GM23338 (cell line): ENCODE data around the gene NKD1. TPM values are rescaled to one million over a fixed set of nuclear protein-coding genes. Genes with fewer than 3 reads are reported as not detected.

ENCODE experiments used
- ATAC-seq: fragments of 200-7000 bp; cut with Tn5 transposase; 3 replicates; pipeline ENCODE4 v1.9.1; 2020
- DNase-seq: peaks from one replicate; pipeline ENCODE4 v3.0.0-alpha.2; 2015; ENCODE audit warnings: low spot score
- H2AFZ ChIP-seq: fragments of 200-600 bp; sonication (generic); 2 replicates; pipeline ENCODE4 v1.8.0; 2016; ENCODE audit warnings: antibody characterized with exemption, mild to moderate bottlenecking, moderate library complexity
- H3F3A ChIP-seq: fragments of 200-600 bp; sonication (generic); replicated peaks from 2 replicates; pipeline ENCODE4 v1.8.0; 2017; ENCODE audit warnings: antibody characterized with exemption, mixed run types, low read depth
- H3K27ac ChIP-seq: fragments of 200-600 bp; sonication (generic); 2 replicates; pipeline ENCODE4 v1.6.1; 2016; ENCODE audit warnings: low read depth
- H3K27me3 ChIP-seq: fragments of 200-600 bp; sonication (generic); 2 replicates; pipeline ENCODE4 v1.8.0; 2016; ENCODE audit warnings: mild to moderate bottlenecking, mixed run types, moderate library complexity; ENCODE audit not compliant: insufficient read depth
- H3K36me3 ChIP-seq: fragments of 200-600 bp; sonication (generic); 2 replicates; pipeline ENCODE4 v1.8.0; 2016; ENCODE audit warnings: mild to moderate bottlenecking; ENCODE audit not compliant: insufficient read depth
- H3K4me1 ChIP-seq: fragments of 200-600 bp; sonication (generic); 2 replicates; pipeline ENCODE4 v1.8.0; 2016; ENCODE audit warnings: mild to moderate bottlenecking, moderate library complexity; ENCODE audit not compliant: insufficient read depth
- H3K4me2 ChIP-seq: fragments of 200-600 bp; sonication (generic); 2 replicates; pipeline ENCODE4 v1.7.1; 2017; ENCODE audit warnings: mixed run types
- H3K4me3 ChIP-seq: fragments of 200-600 bp; sonication (generic); 2 replicates; pipeline ENCODE4 v1.6.1; 2016; ENCODE audit warnings: mixed run types
- H3K79me2 ChIP-seq: fragments of 200-600 bp; sonication (generic); replicated peaks from 2 replicates; pipeline ENCODE4 v1.8.0; 2017; ENCODE audit warnings: mild to moderate bottlenecking; ENCODE audit not compliant: insufficient read depth
- H3K9me2 ChIP-seq: fragments of 200-600 bp; sonication (generic); 2 replicates; pipeline ENCODE4 v1.8.0; 2017; ENCODE audit not compliant: insufficient read depth
- H4K20me1 ChIP-seq: fragments of 200-600 bp; sonication (generic); replicated peaks from 2 replicates; pipeline ENCODE4 v1.8.0; 2017; ENCODE audit warnings: mild to moderate bottlenecking; ENCODE audit not compliant: insufficient read depth
- H3K27ac Mint-ChIP-seq: 2 replicates; pipeline ENCODE4 v1.8.0; 2020; ENCODE audit warnings: inconsistent platforms, mild to moderate bottlenecking, moderate library complexity, mixed read lengths
- H3K27me3 Mint-ChIP-seq: 3 replicates; pipeline ENCODE4 v1.8.0; 2022; ENCODE audit warnings: low read depth, mild to moderate bottlenecking, moderate library complexity, mixed read lengths, inconsistent platforms; ENCODE audit not compliant: insufficient read depth, poor library complexity
- H3K36me3 Mint-ChIP-seq: 3 replicates; pipeline ENCODE4 v1.8.0; 2021; ENCODE audit warnings: low read depth, mild to moderate bottlenecking, inconsistent platforms, moderate library complexity, mixed read lengths
- H3K4me1 Mint-ChIP-seq: 3 replicates; pipeline ENCODE4 v1.8.0; 2020; ENCODE audit warnings: mild to moderate bottlenecking, inconsistent platforms, mixed read lengths
- H3K4me3 Mint-ChIP-seq: 3 replicates; pipeline ENCODE4 v1.8.0; 2021; ENCODE audit warnings: moderate library complexity, mild to moderate bottlenecking, inconsistent platforms, mixed read lengths
- H3K9me3 Mint-ChIP-seq: 3 replicates; pipeline ENCODE4 v1.8.0; 2020; ENCODE audit warnings: moderate library complexity, mild to moderate bottlenecking, inconsistent platforms, mixed read lengths
- CREB1 ChIP-seq: fragments of 250-450 bp; sonication (Bioruptor Pico); IDR thresholded peaks from 2 replicates; pipeline ENCODE4 v1.5.0; 2020; ENCODE audit warnings: low read depth, mild to moderate bottlenecking, moderate library complexity
- CTCF ChIP-seq, 2 experiments: fragments of 200-600 bp in 1 of 2; sonication (generic) in 1 of 2; conservative IDR thresholded peaks; 2 replicates each; pipeline versions ENCODE4 v1.5.1 to v1.6.1; 2016 to 2017; ENCODE audit warnings: antibody characterized with exemption in 2 of 2, low read depth in 2 of 2, mild to moderate bottlenecking in 2 of 2, moderate library complexity in 1 of 2
- EZH2 ChIP-seq: fragments of 200-600 bp; sonication (generic); IDR thresholded peaks from one replicate; pipeline ENCODE4 v1.8.0; 2017; ENCODE audit warnings: antibody characterized with exemption, mild to moderate bottlenecking, low read depth; ENCODE audit not compliant: unreplicated experiment
- EZH2phosphoT487 ChIP-seq: fragments of 200-600 bp; sonication (generic); IDR thresholded peaks from one replicate; pipeline ENCODE4 v1.8.1; 2018; ENCODE audit warnings: antibody characterized with exemption; ENCODE audit not compliant: unreplicated experiment
- JUNB ChIP-seq: IDR thresholded peaks from one replicate; pipeline ENCODE4 v1.6.1; 2016; ENCODE audit warnings: antibody characterized with exemption; ENCODE audit not compliant: unreplicated experiment
- NANOG ChIP-seq: IDR thresholded peaks from 2 replicates; pipeline ENCODE4 v1.6.1; 2016; ENCODE audit warnings: antibody characterized with exemption, borderline replicate concordance
- POLR2AphosphoS5 ChIP-seq: IDR thresholded peaks from 2 replicates; pipeline ENCODE4 v1.6.1; 2016; ENCODE audit warnings: antibody characterized with exemption, low read depth
- STAT1 ChIP-seq: IDR thresholded peaks from one replicate; pipeline ENCODE4 v1.6.1; 2016; ENCODE audit warnings: antibody characterized with exemption; ENCODE audit not compliant: unreplicated experiment
- ZNF114 ChIP-seq: fragments of 250-450 bp; sonication (Bioruptor Pico); IDR thresholded peaks from 2 replicates; pipeline ENCODE4 v1.5.0; 2020; ENCODE audit warnings: mild to moderate bottlenecking, moderate library complexity
- ZNF331 ChIP-seq: fragments of 250-450 bp; sonication (Bioruptor Pico); IDR thresholded peaks from 2 replicates; pipeline ENCODE4 v1.5.0; 2020; ENCODE audit warnings: low read depth, mild to moderate bottlenecking, moderate library complexity
- polyA plus RNA-seq: library from polyadenylated mRNA; unstranded; fragments of >200 nt; fragmentation: Nextera tagmentation; extraction: Ambion mirVana; gene quantifications from 2 replicates; pipeline ENCODE4 v1.2.1, GENCODE V29; 2016
- total RNA-seq: library from RNA; depleted of rRNA; stranded (reverse); fragments of >200 nt; shearing (Covaris generic); gene quantifications from 2 replicates; pipeline ENCODE4 v1.2.3, GENCODE V29; 2014
- TF ChIP-seq, protein P1 (sequence below): IDR thresholded peaks from one replicate; pipeline ENCODE4 v1.6.1; 2018; ENCODE audit warnings: antibody characterized with exemption; ENCODE audit not compliant: unreplicated experiment
- TF ChIP-seq, protein P2 (sequence below): IDR thresholded peaks from 2 replicates; pipeline ENCODE4 v1.6.1; 2016; ENCODE audit warnings: antibody characterized with exemption
- TF ChIP-seq, protein P3 (sequence below): fragments of 250-450 bp; sonication (Bioruptor Pico); IDR thresholded peaks from 2 replicates; pipeline ENCODE4 v1.5.0; 2020; ENCODE audit warnings: mild to moderate bottlenecking, moderate library complexity

NKD1 gene
- total and polyA plus RNA-seq, 2 experiments from 2014 or later: 2.1 to 2.3 TPM

DNA sequence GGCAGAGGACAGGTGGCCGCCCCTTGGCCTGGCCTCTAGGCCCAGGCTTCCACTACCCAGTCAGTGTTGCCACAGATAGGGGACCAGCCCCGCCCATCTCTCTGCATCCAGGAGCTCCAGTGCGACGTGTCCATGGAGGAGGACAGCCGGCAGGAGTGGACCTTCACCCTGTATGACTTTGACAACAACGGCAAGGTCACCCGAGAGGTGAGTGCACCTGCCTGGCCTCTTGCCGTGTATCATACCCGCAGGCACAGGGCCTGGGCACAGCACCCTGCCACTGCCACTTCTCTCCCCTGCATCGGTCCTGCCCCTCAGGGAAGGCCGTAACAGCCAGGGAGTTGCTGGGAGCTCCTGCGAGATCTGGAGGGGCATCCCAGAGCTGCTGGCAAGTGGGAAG is 77.2 kb downstream of the NKD1 start:
- peaks cover 11% of the 10 kb centered on the region for H3K4me1 Mint-ChIP-seq
- no peaks in the 10 kb centered on the region for H3K9me3 Mint-ChIP-seq
- H3K9me2 ChIP-seq: no peaks in the 10 kb centered on the region

More for the DNA sequence above, 77.2 kb downstream of the NKD1 start:
- Mint-ChIP-seq H3K36me3 (peaks cover 2% of the 10 kb centered on the region; the same call in 1 of the 3 replicates), H3K4me3 (no peak overlapping the region), H3K27me3 (peaks cover 9% of the 10 kb centered on the region), H3K27ac (no peak overlapping the region)
- Histone ChIP-seq H2AFZ (no peak overlapping the region), H3K4me3 (no peak overlapping the region), H3K36me3 (no peaks in the 10 kb centered on the region), H3K4me2 (no peak overlapping the region), H3K27me3 (no peaks in the 10 kb centered on the region), H3F3A (no peaks in the 10 kb centered on the region), H3K27ac (no peak overlapping the region), H3K79me2 (no peaks in the 10 kb centered on the region), H4K20me1 (no peaks in the 10 kb centered on the region), H3K4me1 (no peaks in the 10 kb centered on the region)
- DNase-seq: no peak
- ATAC-seq: no peak
- TF ChIP-seq EZH2: no peak
- no peak for TF ChIP-seq ZNF114 (CRISPR knock-in tag)
- TF ChIP-seq, protein P1, sequence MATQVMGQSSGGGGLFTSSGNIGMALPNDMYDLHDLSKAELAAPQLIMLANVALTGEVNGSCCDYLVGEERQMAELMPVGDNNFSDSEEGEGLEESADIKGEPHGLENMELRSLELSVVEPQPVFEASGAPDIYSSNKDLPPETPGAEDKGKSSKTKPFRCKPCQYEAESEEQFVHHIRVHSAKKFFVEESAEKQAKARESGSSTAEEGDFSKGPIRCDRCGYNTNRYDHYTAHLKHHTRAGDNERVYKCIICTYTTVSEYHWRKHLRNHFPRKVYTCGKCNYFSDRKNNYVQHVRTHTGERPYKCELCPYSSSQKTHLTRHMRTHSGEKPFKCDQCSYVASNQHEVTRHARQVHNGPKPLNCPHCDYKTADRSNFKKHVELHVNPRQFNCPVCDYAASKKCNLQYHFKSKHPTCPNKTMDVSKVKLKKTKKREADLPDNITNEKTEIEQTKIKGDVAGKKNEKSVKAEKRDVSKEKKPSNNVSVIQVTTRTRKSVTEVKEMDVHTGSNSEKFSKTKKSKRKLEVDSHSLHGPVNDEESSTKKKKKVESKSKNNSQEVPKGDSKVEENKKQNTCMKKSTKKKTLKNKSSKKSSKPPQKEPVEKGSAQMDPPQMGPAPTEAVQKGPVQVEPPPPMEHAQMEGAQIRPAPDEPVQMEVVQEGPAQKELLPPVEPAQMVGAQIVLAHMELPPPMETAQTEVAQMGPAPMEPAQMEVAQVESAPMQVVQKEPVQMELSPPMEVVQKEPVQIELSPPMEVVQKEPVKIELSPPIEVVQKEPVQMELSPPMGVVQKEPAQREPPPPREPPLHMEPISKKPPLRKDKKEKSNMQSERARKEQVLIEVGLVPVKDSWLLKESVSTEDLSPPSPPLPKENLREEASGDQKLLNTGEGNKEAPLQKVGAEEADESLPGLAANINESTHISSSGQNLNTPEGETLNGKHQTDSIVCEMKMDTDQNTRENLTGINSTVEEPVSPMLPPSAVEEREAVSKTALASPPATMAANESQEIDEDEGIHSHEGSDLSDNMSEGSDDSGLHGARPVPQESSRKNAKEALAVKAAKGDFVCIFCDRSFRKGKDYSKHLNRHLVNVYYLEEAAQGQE: no peak
- no peak for TF ChIP-seq POLR2AphosphoS5
- no peak for TF ChIP-seq NANOG
- no peak for TF ChIP-seq CREB1 (CRISPR knock-in tag)
- no peak for TF ChIP-seq JUNB
- no peak for TF ChIP-seq STAT1
- TF ChIP-seq, protein P2, sequence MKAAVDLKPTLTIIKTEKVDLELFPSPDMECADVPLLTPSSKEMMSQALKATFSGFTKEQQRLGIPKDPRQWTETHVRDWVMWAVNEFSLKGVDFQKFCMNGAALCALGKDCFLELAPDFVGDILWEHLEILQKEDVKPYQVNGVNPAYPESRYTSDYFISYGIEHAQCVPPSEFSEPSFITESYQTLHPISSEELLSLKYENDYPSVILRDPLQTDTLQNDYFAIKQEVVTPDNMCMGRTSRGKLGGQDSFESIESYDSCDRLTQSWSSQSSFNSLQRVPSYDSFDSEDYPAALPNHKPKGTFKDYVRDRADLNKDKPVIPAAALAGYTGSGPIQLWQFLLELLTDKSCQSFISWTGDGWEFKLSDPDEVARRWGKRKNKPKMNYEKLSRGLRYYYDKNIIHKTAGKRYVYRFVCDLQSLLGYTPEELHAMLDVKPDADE: no peak
- TF ChIP-seq EZH2phosphoT487: no peak
- TF ChIP-seq CTCF (conservative IDR thresholded peaks at IDR 0.05; ENCODE audit: low read depth in 2 of 2): no peak
- TF ChIP-seq, protein P3, sequence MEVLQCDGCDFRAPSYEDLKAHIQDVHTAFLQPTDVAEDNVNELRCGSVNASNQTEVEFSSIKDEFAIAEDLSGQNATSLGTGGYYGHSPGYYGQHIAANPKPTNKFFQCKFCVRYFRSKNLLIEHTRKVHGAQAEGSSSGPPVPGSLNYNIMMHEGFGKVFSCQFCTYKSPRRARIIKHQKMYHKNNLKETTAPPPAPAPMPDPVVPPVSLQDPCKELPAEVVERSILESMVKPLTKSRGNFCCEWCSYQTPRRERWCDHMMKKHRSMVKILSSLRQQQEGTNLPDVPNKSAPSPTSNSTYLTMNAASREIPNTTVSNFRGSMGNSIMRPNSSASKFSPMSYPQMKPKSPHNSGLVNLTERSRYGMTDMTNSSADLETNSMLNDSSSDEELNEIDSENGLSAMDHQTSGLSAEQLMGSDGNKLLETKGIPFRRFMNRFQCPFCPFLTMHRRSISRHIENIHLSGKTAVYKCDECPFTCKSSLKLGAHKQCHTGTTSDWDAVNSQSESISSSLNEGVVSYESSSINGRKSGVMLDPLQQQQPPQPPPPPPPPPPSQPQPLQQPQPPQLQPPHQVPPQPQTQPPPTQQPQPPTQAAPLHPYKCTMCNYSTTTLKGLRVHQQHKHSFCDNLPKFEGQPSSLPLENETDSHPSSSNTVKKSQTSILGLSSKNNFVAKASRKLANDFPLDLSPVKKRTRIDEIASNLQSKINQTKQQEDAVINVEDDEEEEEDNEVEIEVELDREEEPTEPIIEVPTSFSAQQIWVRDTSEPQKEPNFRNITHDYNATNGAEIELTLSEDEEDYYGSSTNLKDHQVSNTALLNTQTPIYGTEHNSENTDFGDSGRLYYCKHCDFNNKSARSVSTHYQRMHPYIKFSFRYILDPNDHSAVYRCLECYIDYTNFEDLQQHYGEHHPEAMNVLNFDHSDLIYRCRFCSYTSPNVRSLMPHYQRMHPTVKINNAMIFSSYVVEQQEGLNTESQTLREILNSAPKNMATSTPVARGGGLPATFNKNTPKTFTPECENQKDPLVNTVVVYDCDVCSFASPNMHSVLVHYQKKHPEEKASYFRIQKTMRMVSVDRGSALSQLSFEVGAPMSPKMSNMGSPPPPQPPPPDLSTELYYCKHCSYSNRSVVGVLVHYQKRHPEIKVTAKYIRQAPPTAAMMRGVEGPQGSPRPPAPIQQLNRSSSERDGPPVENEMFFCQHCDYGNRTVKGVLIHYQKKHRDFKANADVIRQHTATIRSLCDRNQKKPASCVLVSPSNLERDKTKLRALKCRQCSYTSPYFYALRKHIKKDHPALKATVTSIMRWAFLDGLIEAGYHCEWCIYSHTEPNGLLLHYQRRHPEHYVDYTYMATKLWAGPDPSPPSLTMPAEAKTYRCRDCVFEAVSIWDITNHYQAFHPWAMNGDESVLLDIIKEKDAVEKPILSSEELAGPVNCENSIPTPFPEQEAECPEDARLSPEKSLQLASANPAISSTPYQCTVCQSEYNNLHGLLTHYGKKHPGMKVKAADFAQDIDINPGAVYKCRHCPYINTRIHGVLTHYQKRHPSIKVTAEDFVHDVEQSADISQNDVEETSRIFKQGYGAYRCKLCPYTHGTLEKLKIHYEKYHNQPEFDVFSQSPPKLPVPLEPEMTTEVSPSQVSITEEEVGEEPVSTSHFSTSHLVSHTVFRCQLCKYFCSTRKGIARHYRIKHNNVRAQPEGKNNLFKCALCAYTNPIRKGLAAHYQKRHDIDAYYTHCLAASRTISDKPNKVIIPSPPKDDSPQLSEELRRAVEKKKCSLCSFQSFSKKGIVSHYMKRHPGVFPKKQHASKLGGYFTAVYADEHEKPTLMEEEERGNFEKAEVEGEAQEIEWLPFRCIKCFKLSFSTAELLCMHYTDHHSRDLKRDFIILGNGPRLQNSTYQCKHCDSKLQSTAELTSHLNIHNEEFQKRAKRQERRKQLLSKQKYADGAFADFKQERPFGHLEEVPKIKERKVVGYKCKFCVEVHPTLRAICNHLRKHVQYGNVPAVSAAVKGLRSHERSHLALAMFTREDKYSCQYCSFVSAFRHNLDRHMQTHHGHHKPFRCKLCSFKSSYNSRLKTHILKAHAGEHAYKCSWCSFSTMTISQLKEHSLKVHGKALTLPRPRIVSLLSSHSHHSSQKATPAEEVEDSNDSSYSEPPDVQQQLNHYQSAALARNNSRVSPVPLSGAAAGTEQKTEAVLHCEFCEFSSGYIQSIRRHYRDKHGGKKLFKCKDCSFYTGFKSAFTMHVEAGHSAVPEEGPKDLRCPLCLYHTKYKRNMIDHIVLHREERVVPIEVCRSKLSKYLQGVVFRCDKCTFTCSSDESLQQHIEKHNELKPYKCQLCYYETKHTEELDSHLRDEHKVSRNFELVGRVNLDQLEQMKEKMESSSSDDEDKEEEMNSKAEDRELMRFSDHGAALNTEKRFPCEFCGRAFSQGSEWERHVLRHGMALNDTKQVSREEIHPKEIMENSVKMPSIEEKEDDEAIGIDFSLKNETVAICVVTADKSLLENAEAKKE (CRISPR knock-in tag): no peak
- no peak for TF ChIP-seq ZNF331 (CRISPR knock-in tag)
